Activated CD4-positive, alpha-beta T cell treated with anti-CD3 and anti-CD28 coated beads for 24 hours (primary cell): Measurements from ENCODE around the gene POU6F2.

Experiments used
- DNase-seq, 2 donors: peaks; one replicate each; pipeline ENCODE4 v3.0.0-alpha.2; 2020; ENCODE audit warnings: low read depth in 2 of 2

The POU6F2 gene

GRCh38 chr7:39127058-39127457 is 149.3 kb downstream of the POU6F2 start:
- DNase-seq: no peak

- DNase-seq: no peak
Observed at GRCh38 chr7:39128287-39128843, 150.7 kb downstream of the POU6F2 start.

GRCh38 chr7:39130274-39130673 is 152.6 kb downstream of the POU6F2 start:
- no peak for DNase-seq

DNA sequence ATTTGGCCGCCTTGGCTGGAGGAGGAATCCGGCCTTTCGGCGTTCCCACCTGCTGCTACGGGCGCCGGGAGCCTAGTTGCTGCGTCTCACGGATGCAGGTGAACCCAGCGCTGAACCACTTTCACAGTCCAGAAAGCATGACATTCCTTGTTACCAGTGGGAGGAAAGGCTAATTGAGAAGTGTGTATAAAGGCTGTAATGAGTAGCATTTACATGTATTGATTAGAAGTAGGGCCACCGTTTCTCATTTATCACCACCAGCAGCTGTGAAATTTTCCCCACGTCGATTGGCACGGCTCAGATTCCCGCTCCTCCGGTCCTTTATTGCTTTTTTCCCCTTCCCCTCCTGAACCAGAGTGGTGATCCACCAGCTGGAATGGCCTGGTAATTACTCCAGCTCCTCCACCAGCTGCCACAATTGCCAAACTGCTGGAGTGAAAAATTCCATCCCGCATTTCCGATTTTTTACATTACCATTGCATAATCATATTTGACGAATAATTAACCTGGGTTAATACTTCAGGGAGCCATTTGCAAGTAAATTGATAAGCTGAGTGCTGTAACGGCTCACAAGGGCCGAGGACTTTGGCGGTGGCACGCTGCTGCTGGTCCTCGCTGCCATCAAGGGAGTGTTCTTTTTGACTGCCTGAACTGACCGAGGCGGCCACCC is 153.3 kb downstream of the POU6F2 start:
- DNase-seq: no peak

GRCh38 chr7:39132306-39132705 is 154.6 kb downstream of the POU6F2 start:
- no peak for DNase-seq

GRCh38 chr7:39133088-39133487 is 155.4 kb downstream of the POU6F2 start:
- no peak for DNase-seq

DNA sequence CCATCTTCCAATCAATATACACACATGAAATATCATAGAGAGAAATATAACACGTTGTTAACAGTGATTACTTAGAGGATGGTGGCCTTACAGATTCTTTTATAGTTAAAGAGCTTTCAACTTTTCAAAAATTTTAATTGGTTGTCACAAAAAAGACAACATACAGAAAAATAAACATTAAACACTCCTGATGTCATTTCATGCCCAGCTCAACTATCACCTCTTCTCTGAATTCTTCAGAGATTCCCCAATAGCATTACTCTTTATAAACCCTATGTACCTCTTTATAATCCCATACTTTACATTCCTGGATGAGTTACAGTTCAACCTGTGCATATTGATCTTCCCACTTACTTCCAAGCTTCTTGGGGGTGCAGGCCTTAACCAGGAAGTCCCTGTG is 159.8 kb downstream of the POU6F2 start:
- no peak for DNase-seq

GRCh38 chr7:39142750-39143149 is 165.0 kb downstream of the POU6F2 start:
- DNase-seq: no peak

GRCh38 chr7:39144420-39144819 is 166.7 kb downstream of the POU6F2 start:
- DNase-seq: no peak

GRCh38 chr7:39145283-39145682 is 167.6 kb downstream of the POU6F2 start:
- no peak for DNase-seq

- DNase-seq: no peak
Observed at GRCh38 chr7:39145935-39146334, 168.2 kb downstream of the POU6F2 start.

DNA sequence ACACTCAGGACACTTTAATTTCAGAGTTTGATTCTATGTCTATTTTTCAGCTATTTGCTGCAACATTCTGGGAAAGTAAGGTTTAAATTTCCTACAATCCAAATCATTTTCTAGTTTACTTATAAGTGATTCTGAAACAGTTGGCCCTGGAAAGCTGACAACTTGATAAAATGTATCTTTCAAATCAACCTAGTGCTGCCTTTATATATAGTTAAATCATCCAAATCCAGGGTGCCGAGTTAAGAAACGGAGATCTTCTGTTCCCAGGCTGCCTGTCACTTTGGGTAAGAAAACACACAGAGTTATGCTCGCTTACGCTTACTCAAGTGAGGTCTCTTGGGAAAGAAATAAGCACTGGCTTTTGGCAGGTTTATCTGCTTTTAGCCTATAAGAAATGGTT is 175.0 kb downstream of the POU6F2 start:
- no peak for DNase-seq

DNA sequence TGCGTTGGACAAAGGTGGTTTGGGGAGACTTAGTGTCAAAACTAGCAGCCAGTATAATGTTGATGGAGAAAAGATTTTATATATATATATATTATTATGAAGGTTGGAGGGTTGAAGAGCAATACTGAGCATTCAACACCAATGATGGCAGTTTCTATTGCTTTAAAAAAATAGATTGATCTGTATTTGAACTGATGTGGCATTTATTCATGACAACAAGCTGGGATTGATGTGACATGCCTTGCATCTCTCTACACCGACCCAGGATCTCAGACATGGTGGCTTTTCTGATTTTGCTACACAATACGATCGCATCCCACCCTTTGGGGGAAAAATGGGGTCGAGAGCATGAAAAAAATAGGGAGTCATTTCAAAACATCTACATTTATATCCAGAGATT is 175.4 kb downstream of the POU6F2 start:
- DNase-seq: no peak

- DNase-seq: no peak
Observed at GRCh38 chr7:39153647-39154046, 175.9 kb downstream of the POU6F2 start.

DNA sequence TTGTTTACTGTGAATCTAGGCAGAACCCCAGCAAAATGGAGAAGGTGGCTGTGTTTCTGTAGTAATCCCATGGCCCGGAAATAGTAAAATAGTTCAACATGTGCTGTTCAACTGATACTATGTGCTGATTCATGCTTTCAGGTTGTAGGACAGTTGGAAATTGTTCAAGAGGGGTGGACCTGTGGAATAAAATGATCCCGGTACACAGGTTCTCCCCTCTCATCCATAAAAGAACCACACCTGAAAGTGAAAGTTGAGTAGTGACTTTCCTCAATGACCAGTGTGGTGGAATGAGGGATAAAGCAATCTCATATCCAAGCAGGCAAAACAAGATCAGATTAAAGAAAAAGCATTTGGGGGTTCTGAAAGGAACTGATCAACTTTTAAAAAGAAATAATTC is 177.1 kb downstream of the POU6F2 start:
- no peak for DNase-seq

DNA sequence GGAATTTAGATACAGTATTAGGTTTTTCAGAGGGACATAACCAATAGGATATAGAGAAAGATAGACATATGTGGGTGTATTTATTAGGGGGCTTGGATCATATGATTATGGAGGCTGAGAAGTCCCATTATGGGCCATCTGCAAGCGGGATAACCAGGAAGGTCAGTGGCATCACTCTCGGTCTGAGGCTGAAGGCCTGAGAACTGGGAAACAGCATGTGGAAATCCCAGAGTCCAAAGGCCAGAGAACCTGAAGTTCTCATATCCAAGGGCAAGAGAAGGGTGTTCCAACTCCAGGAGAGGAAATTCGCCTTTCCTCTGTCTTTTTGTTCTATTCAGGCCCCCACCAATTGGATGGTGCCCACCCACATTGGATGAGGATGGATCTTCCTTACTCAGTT is 180.7 kb downstream of the POU6F2 start:
- DNase-seq: no peak

DNA sequence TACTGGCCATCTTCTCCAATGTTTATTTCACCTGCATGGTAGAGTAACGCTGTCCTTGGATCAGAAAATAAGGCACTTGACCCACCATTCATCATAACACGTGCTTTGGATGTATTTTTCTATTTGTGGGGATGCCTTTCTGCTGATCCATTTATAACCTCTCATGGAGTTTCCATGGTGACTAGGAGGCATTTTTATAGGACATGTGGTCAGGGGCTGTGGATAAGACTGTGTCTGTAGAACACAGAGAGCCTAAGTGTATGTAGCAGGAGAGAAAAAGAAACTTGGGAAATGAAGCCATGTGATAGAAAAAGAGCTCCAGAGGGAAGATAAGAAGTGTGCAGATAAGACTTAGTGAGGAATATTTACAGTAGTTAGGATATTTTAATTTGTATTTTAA is 184.2 kb downstream of the POU6F2 start:
- DNase-seq: no peak

DNA sequence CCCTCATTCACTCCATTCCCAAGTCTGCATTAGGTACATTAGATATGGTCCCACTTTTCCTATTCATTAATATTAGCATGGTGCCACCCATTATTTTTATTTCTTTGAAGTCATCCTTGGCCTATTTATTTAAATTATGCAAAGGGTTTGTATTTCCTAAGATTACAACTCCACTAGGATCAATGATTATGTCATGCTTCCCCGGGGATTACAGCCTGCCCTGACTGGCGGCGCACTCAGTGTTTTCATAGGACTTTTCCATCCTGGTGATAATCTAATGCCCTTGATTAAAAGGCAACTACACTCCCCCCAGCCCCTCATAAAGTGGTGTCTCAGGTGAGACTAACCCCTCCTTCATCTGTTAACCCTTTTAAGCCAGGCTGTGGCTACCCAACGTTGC is 187.2 kb downstream of the POU6F2 start:
- no peak for DNase-seq

DNA sequence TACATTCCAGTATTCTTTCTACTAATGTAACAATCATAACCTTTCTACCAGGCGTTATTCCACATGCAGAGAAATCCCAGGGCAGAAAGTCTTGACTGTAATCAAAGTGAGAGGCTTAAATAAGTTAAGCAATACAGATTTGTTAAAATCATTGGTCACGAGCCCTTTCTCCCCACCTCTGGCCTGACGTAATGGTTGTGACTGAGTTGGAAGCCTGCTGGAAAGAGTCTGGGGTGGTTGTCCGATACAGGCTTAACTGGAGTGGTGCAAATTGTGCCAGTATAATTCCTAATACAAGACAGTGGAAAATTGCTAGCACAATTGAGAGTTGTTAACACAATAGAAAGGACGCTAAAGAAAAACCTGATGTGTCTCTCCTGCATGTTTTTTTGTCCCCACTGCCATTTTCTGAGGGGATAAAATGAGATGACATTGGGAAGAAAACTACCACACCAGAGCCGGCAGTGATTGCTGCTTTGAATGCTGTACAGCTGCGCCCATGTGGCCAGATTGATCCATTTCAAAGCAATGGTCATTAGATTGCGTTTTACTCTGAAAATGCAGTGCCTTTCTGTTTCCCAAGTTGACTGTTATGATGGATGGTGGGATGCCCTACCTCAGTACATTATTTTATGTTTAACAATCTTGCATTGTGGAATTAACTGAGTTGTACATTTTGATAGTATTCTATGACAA is 190.8 kb downstream of the POU6F2 start:
- no peak for DNase-seq

- no peak for DNase-seq
Observed at GRCh38 chr7:39172137-39172536, 194.4 kb downstream of the POU6F2 start.

DNA sequence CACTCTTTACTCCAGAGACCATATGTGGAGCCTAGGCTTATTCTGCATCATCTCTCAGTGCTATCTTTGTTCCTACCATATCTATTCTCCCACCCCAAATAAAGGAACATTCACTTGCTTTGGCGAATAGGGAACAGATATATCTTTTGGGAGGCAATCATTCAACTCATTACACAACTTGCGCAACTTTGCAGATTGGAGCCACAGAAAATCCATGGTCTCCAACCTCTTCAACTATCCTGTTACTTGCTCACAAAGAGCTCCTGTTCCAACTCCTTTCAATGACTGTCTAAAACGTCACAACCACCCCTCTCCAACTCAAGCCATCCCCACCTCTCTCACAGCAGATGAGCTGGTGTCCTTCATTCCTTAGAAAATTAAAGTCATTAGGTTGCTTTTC is 203.7 kb downstream of the POU6F2 start:
- no peak for DNase-seq

DNA sequence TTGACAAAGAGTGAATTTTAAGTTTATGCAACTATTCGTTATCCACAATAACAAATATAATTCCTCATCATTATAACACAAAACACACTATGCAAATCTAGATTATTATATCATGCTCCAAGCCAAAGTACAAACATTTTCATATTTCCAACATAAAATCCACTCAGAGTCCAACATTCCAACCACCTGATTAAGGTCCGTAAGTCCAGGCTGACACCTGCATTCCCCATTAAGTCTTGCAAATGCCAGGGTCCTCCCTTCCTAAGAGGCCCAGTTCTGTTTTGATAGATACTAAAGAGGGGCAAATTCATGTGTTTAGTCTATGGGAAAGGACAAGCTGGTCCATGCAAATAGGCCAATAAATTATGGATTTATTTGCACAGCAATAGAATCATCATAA is 206.1 kb downstream of the POU6F2 start:
- no peak for DNase-seq

DNA sequence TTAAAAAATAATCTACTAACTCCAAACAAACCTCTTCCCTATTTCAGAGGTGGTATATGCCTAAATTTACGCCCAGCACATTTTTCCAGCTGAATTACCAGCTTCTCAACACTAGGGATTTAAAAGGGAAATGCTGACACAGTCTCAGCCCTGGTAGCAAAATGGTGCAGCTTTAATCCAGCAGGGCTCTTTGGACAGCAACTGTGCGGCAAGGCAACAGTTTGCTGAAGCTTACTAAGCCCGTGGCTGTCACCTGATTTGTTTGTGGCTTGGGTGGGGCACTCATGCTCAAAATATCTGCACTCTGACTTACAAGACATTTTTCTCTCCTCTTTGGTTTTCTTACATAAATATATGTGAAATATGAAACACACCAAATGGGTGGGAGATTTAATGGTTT is 206.7 kb downstream of the POU6F2 start:
- no peak for DNase-seq
